ENCODE results near the gene ECPAS. TPM values are rescaled to one million over a fixed set of nuclear protein-coding genes. Genes with fewer than 3 reads are reported as not detected.
"Not testable (repeated sequence)": the region's sequence is repeated elsewhere in the genome, so short reads cannot be mapped to it uniquely, and the experiment has no call there.

Gene ECPAS
- total RNA-seq, 4 donors from 2014 or later = 53.5 to 75.7 (median 66.1) TPM

- DNase-seq (ENCODE audit: low spot score in 2 of 2) = no peak
- TF ChIP-seq, protein P1, sequence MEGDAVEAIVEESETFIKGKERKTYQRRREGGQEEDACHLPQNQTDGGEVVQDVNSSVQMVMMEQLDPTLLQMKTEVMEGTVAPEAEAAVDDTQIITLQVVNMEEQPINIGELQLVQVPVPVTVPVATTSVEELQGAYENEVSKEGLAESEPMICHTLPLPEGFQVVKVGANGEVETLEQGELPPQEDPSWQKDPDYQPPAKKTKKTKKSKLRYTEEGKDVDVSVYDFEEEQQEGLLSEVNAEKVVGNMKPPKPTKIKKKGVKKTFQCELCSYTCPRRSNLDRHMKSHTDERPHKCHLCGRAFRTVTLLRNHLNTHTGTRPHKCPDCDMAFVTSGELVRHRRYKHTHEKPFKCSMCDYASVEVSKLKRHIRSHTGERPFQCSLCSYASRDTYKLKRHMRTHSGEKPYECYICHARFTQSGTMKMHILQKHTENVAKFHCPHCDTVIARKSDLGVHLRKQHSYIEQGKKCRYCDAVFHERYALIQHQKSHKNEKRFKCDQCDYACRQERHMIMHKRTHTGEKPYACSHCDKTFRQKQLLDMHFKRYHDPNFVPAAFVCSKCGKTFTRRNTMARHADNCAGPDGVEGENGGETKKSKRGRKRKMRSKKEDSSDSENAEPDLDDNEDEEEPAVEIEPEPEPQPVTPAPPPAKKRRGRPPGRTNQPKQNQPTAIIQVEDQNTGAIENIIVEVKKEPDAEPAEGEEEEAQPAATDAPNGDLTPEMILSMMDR (IDR thresholded peaks at IDR 0.05) = no peak
- TF ChIP-seq POLR2A (IDR thresholded peaks at IDR 0.05) = no peak
- no peak overlapping the region for H3K4me3 ChIP-seq (ENCODE audit: low read depth, poor library complexity, severe bottlenecking)
- intact Hi-C loops (cut with DNase I; ENCODE audit: low total_unique reads) = no loop called here
Observed at GRCh38 chr9:111405701-111406100, 78.5 kb downstream of the ECPAS start.

- DNase-seq (ENCODE audit: low spot score in 2 of 2); H3K4me3 ChIP-seq (ENCODE audit: low read depth, poor library complexity, severe bottlenecking); intact Hi-C loops (cut with DNase I; ENCODE audit: low total_unique reads): not testable (repeated sequence)
- WGBS, 2 donors = 96 to 99% methylated on average over 5 of the region's 5 CpGs
Observed at GRCh38 chr9:111401486-111401885, 82.7 kb downstream of the ECPAS start.

- TF ChIP-seq, protein P1 (IDR thresholded peaks at IDR 0.05) = no peak
- no peak for TF ChIP-seq POLR2A (IDR thresholded peaks at IDR 0.05)
- intact Hi-C loops (cut with DNase I; ENCODE audit: low total_unique reads) = no loop called here
- H3K4me3 ChIP-seq (ENCODE audit: low read depth, poor library complexity, severe bottlenecking) = no peak overlapping the region
- no peak for DNase-seq (ENCODE audit: low spot score in 2 of 2)
Observed at GRCh38 chr9:111400564-111400898, 83.7 kb downstream of the ECPAS start.

DNA sequence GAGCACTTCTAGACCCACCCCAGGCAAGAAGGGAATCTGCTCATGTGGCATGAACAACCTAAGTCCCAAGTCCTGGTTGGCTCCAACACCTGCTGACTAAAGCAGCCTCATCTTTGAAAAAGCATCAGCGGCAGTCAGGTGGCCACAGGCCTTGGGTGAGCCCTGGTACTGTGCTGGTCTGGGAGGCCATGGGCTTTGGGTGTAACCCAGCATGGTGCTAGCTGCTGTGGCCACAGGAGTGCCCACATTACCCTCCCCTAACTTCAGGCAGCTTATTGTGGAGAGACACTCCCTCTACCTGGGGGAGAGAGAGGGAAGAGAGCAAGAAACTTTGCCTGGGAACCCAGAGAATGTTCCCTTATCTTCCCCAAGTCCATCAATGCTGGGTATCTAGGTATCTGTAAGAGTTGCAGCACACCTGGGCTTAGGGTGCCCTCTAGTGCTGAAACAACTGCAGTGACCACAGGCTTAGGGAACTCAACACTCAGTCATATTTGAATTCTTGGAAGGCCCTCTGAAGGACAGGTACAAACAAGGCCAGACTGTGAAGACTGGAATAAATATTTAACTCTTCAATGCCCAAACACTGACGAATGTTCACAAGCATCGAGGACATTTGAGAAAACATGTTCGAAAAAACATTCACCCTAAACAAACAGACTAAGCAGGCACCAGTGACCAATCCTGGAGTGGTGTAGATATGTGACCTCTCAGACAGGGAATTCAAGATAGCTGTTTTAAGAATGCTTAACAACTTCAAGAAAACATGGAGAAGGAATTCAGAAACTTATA is 84.2 kb downstream of the ECPAS start:
- 89 to 96% methylated on average over 4 of the region's 4 CpGs for WGBS, 2 donors
- no peak for DNase-seq (ENCODE audit: low spot score in 2 of 2)
- intact Hi-C loops (cut with DNase I; ENCODE audit: low total_unique reads) = no loop called here
- no peak overlapping the region for H3K4me3 ChIP-seq (ENCODE audit: low read depth, poor library complexity, severe bottlenecking)
- TF ChIP-seq, protein P1 (IDR thresholded peaks at IDR 0.05) = no peak
- no peak for TF ChIP-seq POLR2A (IDR thresholded peaks at IDR 0.05)

- TF ChIP-seq POLR2A (IDR thresholded peaks at IDR 0.05) = no peak
- TF ChIP-seq, protein P1 (IDR thresholded peaks at IDR 0.05) = no peak
- intact Hi-C loops (cut with DNase I; ENCODE audit: low total_unique reads) = no loop called here
- H3K4me3 ChIP-seq (ENCODE audit: low read depth, poor library complexity, severe bottlenecking) = no peak overlapping the region
- WGBS, 2 donors = 96 to 97% methylated on average over 4 of the region's 4 CpGs
- DNase-seq (ENCODE audit: low spot score in 2 of 2) = no peak
Observed at GRCh38 chr9:111399211-111399739, 84.9 kb downstream of the ECPAS start.

GRCh38 chr9:111393971-111394370 is 90.2 kb downstream of the ECPAS start:
- DNase-seq (ENCODE audit: low spot score in 2 of 2) = no peak
- intact Hi-C loops (cut with DNase I; ENCODE audit: low total_unique reads) = no loop called here
- WGBS, 2 donors = 58 to 75% methylated on average over 1 of the region's 1 CpG
- TF ChIP-seq, protein P1 (IDR thresholded peaks at IDR 0.05) = no peak
- no peak for TF ChIP-seq POLR2A (IDR thresholded peaks at IDR 0.05)
- no peak overlapping the region for H3K4me3 ChIP-seq (ENCODE audit: low read depth, poor library complexity, severe bottlenecking)

All from lower leg skin (tissue), 4 donors.